Stimulated activated naive CD4-positive, alpha-beta T cell treated with Interleukin-2 at 50 U/mL for 16 hours (primary cell): ENCODE data around the gene RGSL1.

Experiments
- DNase-seq: peaks from one replicate; lab custom pipeline; 2025; lab: John Stamatoyannopoulos, UW

The RGSL1 gene

GRCh38 chr1:182549346-182549745 lies 99.4 kb downstream of the RGSL1 start:
- no peak for DNase-seq

DNA sequence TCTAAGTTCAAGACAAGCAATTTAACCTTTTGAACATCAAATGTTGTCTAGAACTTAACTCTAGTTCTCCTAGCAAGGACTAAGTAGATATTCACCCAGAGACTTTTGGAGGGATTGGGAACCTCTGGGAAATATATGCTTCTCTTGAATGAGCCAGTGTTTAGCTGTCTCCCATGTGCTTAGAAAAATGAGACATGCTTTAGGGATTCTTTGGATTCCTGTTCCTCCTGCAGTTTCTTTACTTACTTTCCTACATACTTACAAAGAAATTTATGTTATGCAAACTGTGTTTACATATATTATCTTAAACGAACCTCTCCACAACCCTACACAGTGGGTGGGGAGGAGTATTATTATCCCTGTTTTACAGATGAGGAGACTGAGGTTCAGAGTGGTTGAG lies 99.9 kb downstream of the RGSL1 start:
- no peak for DNase-seq

DNA sequence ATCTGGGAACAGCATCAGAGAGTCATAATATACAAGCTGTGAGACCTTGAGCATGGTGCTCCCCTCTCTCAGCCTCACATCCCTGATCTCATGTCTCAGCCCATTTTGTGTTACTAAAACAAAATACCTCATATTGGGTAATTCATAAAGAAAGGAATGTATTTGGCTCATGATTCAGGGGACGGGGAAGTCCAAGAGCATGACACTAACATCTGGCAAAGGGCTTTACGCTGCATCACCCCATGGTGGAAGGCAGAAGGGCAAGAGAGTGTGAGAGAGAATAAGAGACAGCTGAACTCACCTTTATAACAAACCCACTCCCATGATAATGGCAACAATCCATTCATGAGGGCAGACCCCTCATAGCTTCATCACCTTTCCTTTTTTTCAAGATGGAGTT lies 102.6 kb downstream of the RGSL1 start:
- DNase-seq: no peak

- DNase-seq: no peak
Observed at GRCh38 chr1:182555493-182555892, 105.5 kb downstream of the RGSL1 start.

DNA sequence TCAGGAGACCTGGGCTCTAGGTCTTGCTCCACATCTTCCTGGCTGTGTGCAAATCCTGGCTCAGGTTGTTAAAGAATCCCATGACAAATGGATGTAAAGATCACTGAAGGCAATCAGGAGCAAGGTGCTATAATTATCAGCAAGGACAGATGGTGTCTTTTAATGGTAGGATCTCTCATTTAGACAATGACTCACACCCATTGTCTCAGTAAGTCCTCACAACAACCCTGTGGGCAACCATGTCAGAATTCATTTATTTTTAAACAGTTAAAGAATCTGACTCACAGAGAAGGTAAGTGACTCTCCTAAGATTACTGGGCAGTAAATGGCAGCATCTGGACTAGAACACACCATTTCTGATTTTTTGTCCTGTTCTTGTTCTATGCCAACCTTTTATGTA lies 106.3 kb downstream of the RGSL1 start:
- no peak for DNase-seq

DNA sequence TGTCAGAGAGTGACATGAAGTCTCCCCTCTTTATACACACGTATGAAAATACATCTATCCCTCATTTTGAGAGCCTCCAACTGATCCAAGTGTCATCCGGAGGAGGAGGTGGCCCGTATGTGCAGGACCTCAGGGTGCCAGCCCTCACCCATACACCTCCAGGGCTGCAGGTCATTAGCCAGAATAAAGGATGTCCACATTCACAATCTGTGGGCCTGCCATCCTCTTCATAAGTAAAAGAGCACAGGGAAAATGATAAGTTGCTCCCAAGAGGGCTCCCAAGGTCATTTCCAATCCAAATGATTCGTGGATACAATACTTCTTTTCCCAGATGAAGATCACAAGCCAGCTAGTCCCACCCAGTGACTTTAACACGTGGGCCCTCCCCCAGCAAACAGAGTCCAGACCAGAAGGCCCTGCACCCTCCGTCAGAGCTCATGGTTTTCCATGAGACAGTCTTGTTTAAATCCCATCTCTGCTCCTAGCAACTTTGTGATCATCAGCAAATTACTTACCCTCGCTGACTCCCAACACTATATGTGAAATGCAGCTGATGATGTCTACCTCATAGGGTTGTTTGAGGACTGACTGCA lies 110.5 kb downstream of the RGSL1 start:
- DNase-seq: no peak

GRCh38 chr1:182561456-182561855 lies 111.5 kb downstream of the RGSL1 start:
- DNase-seq: no peak

GRCh38 chr1:182563095-182563494 lies 113.1 kb downstream of the RGSL1 start:
- DNase-seq: no peak

- no peak for DNase-seq
Observed at GRCh38 chr1:182564406-182565004, 114.6 kb downstream of the RGSL1 start.

DNA sequence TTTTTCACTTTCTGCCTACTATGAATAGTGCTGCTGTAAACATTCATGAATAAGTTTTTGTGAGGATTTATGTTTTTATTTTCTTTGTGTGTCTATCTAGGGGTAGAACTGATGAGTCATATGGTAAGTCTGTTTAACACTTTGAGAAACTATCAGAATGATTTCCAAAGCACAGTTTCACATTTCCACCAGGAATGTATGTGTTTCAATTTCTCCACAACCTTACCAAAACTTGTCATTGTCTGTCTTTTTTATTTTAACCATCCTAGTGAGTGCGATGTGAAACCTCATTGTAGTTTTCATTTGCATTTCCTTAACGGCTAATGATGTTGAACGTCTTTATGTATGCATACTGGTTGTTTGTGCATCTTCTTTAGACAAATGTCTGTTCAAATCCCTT lies 115.6 kb downstream of the RGSL1 start:
- no peak for DNase-seq

DNA sequence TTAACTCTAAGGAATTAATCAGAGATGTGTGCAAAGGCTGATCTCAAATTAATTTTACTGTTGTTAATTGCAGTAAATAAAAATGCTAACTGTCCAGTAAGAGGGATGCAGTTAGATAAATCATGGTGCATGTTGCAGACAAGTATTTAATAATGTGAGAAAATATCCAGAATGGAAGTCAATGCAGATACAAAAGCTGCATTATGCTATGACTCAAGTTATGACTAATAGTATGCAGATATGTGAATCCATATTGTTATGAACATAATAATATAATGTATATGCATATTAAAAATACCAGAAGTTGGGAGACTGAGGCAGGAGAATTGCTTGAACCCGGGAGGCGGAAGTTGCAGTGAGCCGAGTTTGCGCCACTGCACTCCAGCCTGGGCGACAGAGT lies 117.7 kb downstream of the RGSL1 start:
- no peak for DNase-seq

DNA sequence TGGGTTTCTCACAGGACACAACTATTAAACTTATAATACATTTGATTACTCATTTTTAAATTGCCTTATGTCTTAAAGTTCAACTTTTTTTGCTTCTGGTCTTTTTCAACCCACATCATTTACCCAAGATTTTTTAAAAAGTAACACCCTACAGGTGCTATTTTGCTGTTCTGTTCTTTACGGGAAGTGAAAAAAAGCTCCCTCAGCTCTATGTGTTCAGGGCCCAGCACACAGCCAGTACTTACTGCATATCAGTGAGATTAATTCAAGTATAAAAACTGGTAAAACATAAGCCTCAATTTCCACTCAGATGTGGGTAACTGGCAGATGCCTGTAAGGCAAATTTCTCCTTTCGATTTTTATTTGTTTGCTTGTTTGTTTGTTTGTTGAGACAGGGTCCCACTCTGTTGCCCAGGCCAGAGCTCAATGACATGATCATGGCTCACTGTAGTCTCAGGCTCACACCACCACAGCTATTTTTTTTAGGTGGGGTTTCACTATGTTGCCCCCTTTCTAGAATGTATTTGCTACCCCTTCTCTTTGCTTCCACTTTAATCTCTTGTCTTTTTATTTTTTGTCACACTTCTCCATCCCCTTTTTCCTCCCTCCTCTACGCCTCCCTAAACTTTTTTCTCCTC lies 118.8 kb downstream of the RGSL1 start:
- no peak for DNase-seq

- no peak for DNase-seq
Observed at GRCh38 chr1:182569939-182570610, 120.1 kb downstream of the RGSL1 start.

- no peak for DNase-seq
Observed at GRCh38 chr1:182570611-182570970, 120.6 kb downstream of the RGSL1 start.

DNA sequence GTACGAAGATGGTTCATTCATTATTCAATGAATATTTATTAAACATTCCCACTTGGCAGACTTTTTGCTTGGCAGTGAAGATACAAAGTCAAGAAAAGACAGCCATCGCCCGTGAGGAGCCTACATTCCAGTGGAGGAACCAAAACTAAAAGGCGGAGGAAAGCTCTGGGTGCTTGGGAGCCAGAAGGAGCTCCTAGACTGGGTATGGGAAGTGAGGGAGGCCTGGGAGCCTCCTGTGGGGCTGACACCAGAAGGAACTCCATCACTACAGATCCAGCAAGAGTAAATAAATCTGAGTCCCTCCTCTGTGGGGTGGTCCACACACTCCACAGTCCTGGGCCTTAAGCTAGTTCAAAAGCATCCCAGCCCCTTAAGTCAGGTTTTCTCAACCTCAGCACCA lies 124.2 kb downstream of the RGSL1 start:
- no peak for DNase-seq

GRCh38 chr1:182575540-182576149 lies 125.7 kb downstream of the RGSL1 start:
- no peak for DNase-seq

GRCh38 chr1:182580736-182581135 lies 130.8 kb downstream of the RGSL1 start:
- DNase-seq: no peak

- no peak for DNase-seq
Observed at GRCh38 chr1:182584746-182585145, 134.8 kb downstream of the RGSL1 start.

DNA sequence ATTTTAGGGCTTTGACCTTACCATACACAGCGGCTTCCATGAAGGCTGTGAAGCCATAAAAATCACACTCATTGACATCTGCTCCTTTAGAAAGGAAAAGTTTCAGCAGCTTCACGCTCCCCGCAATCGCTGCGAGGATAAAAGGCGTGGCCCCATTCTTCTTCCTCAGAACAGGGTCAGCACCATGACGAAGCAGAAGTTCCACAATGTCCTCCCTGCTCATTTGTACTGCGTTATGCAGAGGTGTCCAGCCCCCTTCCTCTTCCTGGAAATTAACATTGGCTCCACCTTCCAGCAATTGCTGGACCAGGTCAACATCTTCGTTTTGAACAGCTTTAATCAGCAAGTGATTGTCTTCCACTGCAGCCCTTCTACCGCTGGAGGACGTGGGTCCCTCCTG lies 136.4 kb downstream of the RGSL1 start:
- no peak for DNase-seq

DNA sequence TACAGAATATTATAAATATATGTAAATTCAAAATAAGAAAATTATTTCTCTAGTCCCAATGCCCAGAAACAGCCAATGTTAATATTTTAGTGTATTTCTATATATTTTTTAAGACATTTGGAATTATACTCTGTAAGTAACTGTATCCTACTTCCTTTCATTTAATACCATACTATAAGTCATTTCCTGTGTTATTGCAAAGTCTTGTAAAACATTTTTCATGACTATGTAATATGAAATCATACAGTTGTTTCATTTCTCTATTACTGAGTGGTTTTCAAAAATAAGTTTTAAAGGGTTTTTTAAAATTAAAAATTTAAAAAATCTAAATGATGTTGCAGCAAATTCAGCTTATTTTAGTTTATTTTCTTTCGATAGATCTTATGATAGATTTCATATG lies 137.1 kb downstream of the RGSL1 start:
- no peak for DNase-seq

DNA sequence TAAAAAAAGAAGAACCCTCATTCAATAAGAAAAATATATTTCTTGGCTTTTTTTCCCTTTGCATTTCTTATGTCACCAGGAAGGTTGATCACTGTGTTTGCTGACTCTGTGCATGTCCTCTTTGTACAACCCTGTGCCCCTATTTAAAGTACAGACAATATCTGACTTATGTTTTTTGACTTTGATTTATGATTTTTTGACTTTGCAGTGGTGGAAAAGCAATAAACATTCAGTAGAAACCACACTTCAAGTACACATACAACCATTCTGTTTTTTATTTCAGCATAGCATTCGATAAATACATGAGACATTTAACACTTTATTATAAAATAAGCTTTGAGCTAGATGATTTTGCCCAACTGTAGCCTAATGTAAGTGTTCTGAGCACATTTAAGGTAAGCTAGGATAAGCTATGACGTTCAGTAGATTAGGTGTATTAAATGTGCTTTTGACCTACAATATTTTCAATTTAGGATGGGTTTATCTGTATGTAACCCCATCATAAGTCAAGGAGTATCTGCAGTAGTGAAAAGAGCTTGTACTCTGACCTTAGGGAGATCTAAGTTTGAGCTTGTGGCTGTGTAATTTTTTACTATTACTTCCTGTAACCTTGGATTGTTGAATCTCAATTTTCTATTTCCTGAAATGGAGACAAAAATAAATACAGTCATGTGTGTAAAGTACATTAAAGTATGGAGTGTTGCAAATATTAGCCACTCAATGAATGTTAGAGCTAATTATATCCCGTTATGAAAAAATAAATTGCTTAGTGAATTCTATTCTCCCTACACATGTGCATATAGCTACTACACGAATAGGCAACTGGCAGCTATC lies 137.9 kb downstream of the RGSL1 start:
- no peak for DNase-seq
